HFF-Myc (cell line): ENCODE results near the gene SCT.
A peak's percentile ranks its signal among the peaks of the same experiment; 100 is the strongest.

Experiments used
- DNase-seq: peaks from one replicate; pipeline ENCODE4 v3.0.0-alpha.2; 2011; ENCODE audit warnings: low read depth; ENCODE audit errors: extremely low read depth
- H3K4me3 ChIP-seq: replicated peaks from 2 replicates; pipeline ENCODE4 v1.5.1; 2011; ENCODE audit warnings: low read depth, mild to moderate bottlenecking, control low read depth, low read length
- CTCF ChIP-seq: IDR thresholded peaks from 2 replicates; pipeline ENCODE4 v1.5.1; 2012; ENCODE audit warnings: mild to moderate bottlenecking, low read depth, low read length, control low read depth; ENCODE audit errors: missing control alignments

The SCT gene

GRCh38 chr11:613369-613968 lies 13.5 kb downstream of the SCT start:
- no peak overlapping the region for H3K4me3 ChIP-seq
- no peak for DNase-seq
- TF ChIP-seq CTCF = no peak

GRCh38 chr11:612961-613300 lies 14.1 kb downstream of the SCT start:
- DNase-seq = no peak
- no peak overlapping the region for H3K4me3 ChIP-seq
- no peak for TF ChIP-seq CTCF

GRCh38 chr11:612201-612960 lies 14.6 kb downstream of the SCT start:
- TF ChIP-seq CTCF = peak; percentile 22
- no peak for DNase-seq
- no peak overlapping the region for H3K4me3 ChIP-seq

- no peak for TF ChIP-seq CTCF
- DNase-seq = no peak
- H3K4me3 ChIP-seq = no peak overlapping the region
Observed at GRCh38 chr11:611001-611996, 15.7 kb downstream of the SCT start.

GRCh38 chr11:610146-610801 lies 16.7 kb downstream of the SCT start:
- no peak for DNase-seq
- no peak for TF ChIP-seq CTCF
- H3K4me3 ChIP-seq = no peak overlapping the region

GRCh38 chr11:609341-609811 lies 17.6 kb downstream of the SCT start:
- no peak for TF ChIP-seq CTCF
- H3K4me3 ChIP-seq = no peak overlapping the region
- no peak for DNase-seq
